GM12874 (cell line): ENCODE data around the gene MYO16.

ENCODE experiments used
- TF ChIP-seq, protein P1 (sequence below): IDR thresholded peaks from 2 replicates; pipeline ENCODE4 v1.5.1; 2011; ENCODE audit warnings: low read depth, mild to moderate bottlenecking, control low read depth, low read length, moderate library complexity; ENCODE audit not compliant: insufficient read depth

Gene MYO16

DNA sequence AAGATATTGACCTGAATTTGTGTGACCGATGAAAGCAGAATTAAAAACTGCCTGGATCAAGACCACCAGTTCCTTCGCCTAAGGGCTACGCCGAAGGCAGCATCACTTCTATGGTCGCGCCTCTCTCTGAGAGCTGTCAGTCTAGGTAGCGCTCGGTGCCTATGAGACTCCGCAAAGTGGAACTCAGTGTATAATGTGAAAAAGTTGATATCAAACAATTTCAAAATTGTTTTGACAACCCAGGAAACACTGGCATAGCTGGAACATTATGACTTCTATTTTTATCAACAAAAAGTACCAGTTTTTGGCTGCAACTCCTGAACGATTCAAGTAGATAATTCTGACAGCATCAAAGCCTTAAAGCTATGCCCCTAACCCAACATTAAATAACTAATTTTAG, 223.6 kb downstream of the MYO16 start:
- TF ChIP-seq, protein P1, sequence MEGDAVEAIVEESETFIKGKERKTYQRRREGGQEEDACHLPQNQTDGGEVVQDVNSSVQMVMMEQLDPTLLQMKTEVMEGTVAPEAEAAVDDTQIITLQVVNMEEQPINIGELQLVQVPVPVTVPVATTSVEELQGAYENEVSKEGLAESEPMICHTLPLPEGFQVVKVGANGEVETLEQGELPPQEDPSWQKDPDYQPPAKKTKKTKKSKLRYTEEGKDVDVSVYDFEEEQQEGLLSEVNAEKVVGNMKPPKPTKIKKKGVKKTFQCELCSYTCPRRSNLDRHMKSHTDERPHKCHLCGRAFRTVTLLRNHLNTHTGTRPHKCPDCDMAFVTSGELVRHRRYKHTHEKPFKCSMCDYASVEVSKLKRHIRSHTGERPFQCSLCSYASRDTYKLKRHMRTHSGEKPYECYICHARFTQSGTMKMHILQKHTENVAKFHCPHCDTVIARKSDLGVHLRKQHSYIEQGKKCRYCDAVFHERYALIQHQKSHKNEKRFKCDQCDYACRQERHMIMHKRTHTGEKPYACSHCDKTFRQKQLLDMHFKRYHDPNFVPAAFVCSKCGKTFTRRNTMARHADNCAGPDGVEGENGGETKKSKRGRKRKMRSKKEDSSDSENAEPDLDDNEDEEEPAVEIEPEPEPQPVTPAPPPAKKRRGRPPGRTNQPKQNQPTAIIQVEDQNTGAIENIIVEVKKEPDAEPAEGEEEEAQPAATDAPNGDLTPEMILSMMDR = no peak

DNA sequence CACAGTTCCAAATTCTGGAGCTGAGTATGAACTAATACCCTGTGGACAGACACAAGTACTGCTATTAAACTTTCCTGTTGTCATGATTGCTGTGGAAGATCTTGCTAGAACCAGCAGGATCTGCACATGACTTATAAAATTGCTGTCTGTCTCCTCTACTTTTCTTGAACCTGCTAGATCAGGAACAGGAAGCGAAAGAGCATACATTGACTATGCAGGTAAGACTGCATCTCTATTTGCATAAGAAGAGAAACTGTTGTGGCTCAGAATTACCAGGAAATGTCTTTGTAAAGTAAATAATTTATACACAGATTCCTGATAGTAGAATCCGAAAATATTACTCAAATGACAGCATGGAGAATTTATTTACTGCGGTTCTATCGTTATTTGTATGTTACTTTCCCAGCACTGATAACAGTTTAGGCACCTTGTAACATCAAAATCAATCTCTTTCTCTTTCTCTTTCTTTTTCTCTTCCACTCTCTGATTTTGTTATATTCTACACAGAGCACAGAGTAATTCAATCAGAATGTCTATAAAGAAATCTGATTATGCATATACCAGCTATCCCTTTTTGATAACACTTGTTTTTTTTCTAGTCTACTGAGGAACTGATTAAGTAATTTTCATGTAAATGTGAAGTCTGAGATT, 226.5 kb downstream of the MYO16 start:
- TF ChIP-seq, protein P1 = no peak

DNA sequence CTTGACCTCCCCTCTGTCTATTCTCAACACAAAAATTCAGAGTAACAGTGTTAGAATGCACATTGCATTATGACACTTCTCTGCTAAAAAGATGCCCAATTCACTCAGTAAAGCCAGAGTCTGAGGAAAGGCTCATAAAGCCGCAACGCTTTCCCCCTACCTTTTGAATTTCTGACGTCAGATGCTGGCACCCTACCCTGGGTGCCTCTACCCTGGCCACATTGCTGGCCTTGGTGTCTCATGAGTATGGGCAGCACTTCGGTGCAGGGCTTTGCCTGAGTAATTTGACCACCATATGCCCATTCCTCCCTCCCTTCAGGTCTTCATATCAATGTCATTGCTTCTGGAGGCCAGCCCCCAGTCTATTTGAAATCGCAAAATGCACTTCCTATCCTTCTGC, 229.3 kb downstream of the MYO16 start:
- TF ChIP-seq, protein P1 = no peak

DNA sequence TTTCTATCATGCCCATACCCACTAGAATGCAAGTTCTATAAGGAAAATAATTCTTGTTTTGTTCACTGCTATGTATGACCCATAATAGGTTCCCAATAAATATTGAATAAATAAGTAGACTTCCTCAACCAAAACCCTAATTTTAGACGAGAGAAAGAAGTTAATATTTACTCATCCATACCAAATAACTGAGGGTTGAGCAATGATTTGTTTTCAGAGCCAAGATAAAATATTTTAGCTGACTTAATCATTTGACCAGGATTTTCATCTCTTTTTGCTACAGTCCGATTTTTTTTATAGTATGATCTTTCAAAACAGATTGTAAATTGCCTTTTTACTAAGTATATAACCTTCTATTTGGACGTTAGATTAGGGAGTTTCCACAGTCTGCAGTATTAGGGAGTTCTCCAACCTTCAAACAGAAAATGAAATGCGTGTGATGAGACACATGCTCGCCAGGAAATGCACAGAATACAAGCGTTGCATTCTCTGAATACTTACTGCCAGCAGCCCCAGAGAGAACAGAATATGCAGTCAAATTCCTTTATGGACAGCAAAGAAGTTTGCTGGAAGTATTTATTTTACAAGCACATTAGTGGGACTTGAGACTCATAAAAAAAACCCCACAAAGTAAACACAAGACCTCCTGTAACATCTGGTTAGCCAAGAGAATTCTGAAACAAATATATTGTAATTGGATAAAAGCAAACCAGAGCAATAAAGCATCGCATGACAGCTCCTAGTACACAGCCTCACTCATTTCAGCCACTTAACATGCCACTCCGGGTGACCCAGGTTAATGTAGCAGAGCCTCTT, 230.0 kb downstream of the MYO16 start:
- TF ChIP-seq, protein P1 = no peak

DNA sequence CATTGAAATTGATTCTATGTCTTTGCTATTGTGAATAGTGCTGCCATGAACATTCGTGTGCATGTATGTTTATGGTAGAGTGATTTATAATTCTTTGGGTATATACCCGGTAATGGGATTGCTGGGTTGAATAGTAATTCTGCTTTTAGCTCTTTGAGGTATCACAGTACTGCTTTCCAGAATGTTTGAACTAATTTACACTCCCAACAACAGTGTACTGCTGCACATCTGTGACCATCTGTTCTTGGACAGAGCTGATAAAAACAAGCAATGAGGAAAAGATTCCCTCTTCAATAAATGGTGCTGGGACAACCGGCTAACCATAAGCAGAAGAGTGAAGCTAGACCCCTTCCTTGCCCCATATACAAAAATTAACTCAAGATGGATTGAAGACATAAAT, 231.0 kb downstream of the MYO16 start:
- TF ChIP-seq, protein P1 = no peak

DNA sequence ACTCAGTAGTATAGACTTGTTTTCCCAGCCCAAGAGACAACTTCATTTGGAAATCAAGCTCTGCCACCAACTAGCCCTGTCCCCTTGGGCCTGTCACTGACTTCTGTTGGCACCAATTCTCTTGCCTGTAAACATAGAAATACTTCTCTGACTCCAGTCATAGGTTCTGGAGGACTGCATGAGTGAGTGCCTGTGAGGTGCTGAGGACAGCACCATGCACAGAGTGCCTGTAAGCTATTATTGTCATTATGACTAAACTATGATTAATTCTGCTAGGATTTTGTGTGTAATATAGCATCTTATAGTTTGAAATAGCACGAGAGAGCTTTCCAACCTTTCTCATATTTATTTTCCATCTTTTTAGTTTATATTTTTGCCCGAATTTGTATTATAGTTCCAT, 247.9 kb downstream of the MYO16 start:
- TF ChIP-seq, protein P1 = no peak

DNA sequence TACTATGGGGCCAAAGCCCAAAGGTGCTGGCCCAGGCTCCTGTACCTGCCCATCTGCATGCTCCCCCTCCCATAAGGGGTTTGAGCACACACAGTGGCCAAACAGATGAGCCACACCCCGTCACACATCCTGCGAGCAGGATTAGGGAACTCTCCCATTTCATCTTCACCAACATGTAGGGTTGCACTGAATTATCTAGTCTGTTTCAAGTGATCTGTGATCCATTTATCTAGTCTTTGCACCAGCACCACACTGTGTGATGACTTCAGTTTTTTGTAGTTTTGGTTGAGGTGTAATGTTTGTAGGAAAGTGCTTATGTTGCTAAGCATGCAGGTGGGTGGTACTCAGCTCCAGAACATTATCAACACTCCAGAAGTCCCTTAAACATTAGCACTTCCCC, 249.3 kb downstream of the MYO16 start:
- TF ChIP-seq, protein P1 = no peak
